Progenitor cell of endocrine pancreas (in vitro differentiated cells): ENCODE data around the gene HOXC13. TPM values are rescaled to one million over a fixed set of nuclear protein-coding genes. Genes with fewer than 3 reads are reported as not detected.

Experiments
- DNase-seq: peaks from one replicate; pipeline ENCODE4 v3.0.0; 2021; ENCODE audit warnings: low spot score; ENCODE audit not compliant: unreplicated experiment
- H3K27ac Mint-ChIP-seq: 2 replicates; pipeline ENCODE4 v1.8.0; 2021; ENCODE audit warnings: mild to moderate bottlenecking, moderate library complexity, mixed read lengths
- H3K27me3 Mint-ChIP-seq: 2 replicates; pipeline ENCODE4 v1.8.0; 2021; ENCODE audit warnings: mixed read lengths
- H3K36me3 Mint-ChIP-seq: 2 replicates; pipeline ENCODE4 v1.8.0; 2022; ENCODE audit warnings: mixed read lengths; ENCODE audit not compliant: insufficient read depth
- H3K4me1 Mint-ChIP-seq: 2 replicates; pipeline ENCODE4 v1.8.0; 2021; ENCODE audit warnings: low read depth, mixed read lengths
- H3K4me3 Mint-ChIP-seq: 2 replicates; pipeline ENCODE4 v1.8.0; 2021; ENCODE audit warnings: low read depth, mild to moderate bottlenecking, moderate library complexity, mixed read lengths
- H3K9me3 Mint-ChIP-seq: 2 replicates; pipeline ENCODE4 v1.8.0; 2021; ENCODE audit warnings: low read depth, mixed read lengths
- CTCF ChIP-seq: fragments of 200-600 bp; sonication (generic); IDR thresholded peaks from one replicate; pipeline ENCODE4 v1.5.0; 2021; ENCODE audit warnings: antibody characterized with exemption, mild to moderate bottlenecking; ENCODE audit not compliant: unreplicated experiment
- total RNA-seq: library from RNA; stranded (reverse); gene quantifications from 2 replicates; pipeline ENCODE4 v1.2.1, GENCODE V29; 2021

The HOXC13 gene
- total RNA-seq, 1 donor from 2014 or later = not detected

- H3K4me3 Mint-ChIP-seq = no peak overlapping the region
- DNase-seq = no peak
- no peaks in the 10 kb centered on the region for H3K36me3 Mint-ChIP-seq
- no peak overlapping the region for H3K27ac Mint-ChIP-seq
- TF ChIP-seq CTCF = no peak
- H3K9me3 Mint-ChIP-seq = no peaks in the 10 kb centered on the region
- H3K27me3 Mint-ChIP-seq = peaks cover 96% of the 10 kb centered on the region
- no peaks in the 10 kb centered on the region for H3K4me1 Mint-ChIP-seq
These were observed 20.7 kb downstream of the HOXC13 start for GRCh38 chr12:53959314-53959713.

- no peak for DNase-seq
- no peak for TF ChIP-seq CTCF
- Mint-ChIP-seq H3K4me3 (no peak overlapping the region), H3K4me1 (no peaks in the 10 kb centered on the region), H3K27me3 (peaks cover 98% of the 10 kb centered on the region), H3K36me3 (no peaks in the 10 kb centered on the region), H3K9me3 (no peaks in the 10 kb centered on the region), H3K27ac (no peak overlapping the region)
These were observed 21.8 kb downstream of the HOXC13 start for GRCh38 chr12:53960187-53961024.

- DNase-seq = peak; percentile 46
- no peak overlapping the region for H3K27ac Mint-ChIP-seq
- TF ChIP-seq CTCF = peak; percentile 45
- H3K9me3 Mint-ChIP-seq = no peaks in the 10 kb centered on the region
- no peaks in the 10 kb centered on the region for H3K36me3 Mint-ChIP-seq
- H3K4me1 Mint-ChIP-seq = no peaks in the 10 kb centered on the region
- peaks cover 98% of the 10 kb centered on the region for H3K27me3 Mint-ChIP-seq
- no peak overlapping the region for H3K4me3 Mint-ChIP-seq
These were observed 22.6 kb downstream of the HOXC13 start for GRCh38 chr12:53961025-53961761.

- Mint-ChIP-seq H3K27ac (no peak overlapping the region), H3K36me3 (no peaks in the 10 kb centered on the region), H3K4me3 (no peak overlapping the region), H3K27me3 (peaks cover 98% of the 10 kb centered on the region), H3K4me1 (no peaks in the 10 kb centered on the region), H3K9me3 (no peaks in the 10 kb centered on the region)
- DNase-seq = no peak
- no peak for TF ChIP-seq CTCF
These were observed 24.4 kb downstream of the HOXC13 start for GRCh38 chr12:53963005-53963404.

- no peak overlapping the region for H3K4me3 Mint-ChIP-seq
These were observed 25.0 kb downstream of the HOXC13 start for GRCh38 chr12:53963434-53964314.

More at GRCh38 chr12:53963434-53964314, 25.0 kb downstream of the HOXC13 start:
- Mint-ChIP-seq H3K27ac (no peak overlapping the region), H3K27me3 (peaks cover 98% of the 10 kb centered on the region), H3K9me3 (no peaks in the 10 kb centered on the region), H3K36me3 (no peaks in the 10 kb centered on the region), H3K4me1 (no peaks in the 10 kb centered on the region)
- DNase-seq = no peak
- no peak for TF ChIP-seq CTCF
